Esophagus muscularis mucosa (tissue), 4 donors: ENCODE data around the gene SLC35F3.

Experiments used
- CTCF ChIP-seq, 3 experiments: fragments of 200-600 bp in 2 of 3; fragments of 450-650 bp in 1 of 3; sonication (generic) in 2 of 3; IDR thresholded peaks; one replicate each; pipeline ENCODE4 v1.5.1; 2017 to 2019; ENCODE audit warnings: antibody characterized with exemption in 3 of 3, mild to moderate bottlenecking in 2 of 3, moderate library complexity in 1 of 3
- EP300 ChIP-seq: sonication (generic); formaldehyde crosslinking; IDR thresholded peaks from one replicate; pipeline ENCODE4 v1.6.1; 2017; ENCODE audit warnings: antibody characterized with exemption
- POLR2A ChIP-seq: fragments of 450-650 bp; IDR thresholded peaks from one replicate; pipeline ENCODE4 v1.6.1; 2017; ENCODE audit warnings: antibody characterized with exemption, moderate library complexity, mild to moderate bottlenecking, low read depth
- POLR2AphosphoS5 ChIP-seq, 2 donors: sonication (generic); formaldehyde crosslinking; IDR thresholded peaks; one replicate each; pipeline ENCODE4 v1.6.1; 2017; ENCODE audit warnings: antibody characterized with exemption in 2 of 2

DNA sequence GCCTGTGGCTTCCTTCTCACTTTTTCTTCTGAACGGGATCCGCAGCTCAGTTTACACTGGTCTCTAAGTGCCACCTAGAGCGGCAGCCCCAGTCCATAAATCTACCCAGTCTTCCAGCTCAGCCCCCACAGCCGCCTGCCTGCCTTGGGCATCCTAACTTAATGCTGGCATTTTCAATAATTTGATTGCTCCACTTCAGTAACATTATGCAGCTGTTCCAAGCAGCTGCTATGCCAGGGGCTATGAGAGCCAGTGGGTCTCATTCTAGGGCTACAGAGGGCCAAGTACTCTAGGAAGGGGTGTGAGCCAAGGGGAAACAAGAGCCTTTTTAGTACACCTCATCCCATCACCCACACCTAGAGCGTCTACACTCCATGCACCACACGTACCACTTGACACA is 420.3 kb downstream of the SLC35F3 start:
- TF ChIP-seq CTCF (IDR thresholded peaks at IDR 0.05), result no peak
- TF ChIP-seq POLR2AphosphoS5 (IDR thresholded peaks at IDR 0.05), result no peak
- no peak for TF ChIP-seq POLR2A
- no peak for TF ChIP-seq EP300
